HG03066 (cell line): Measurements from ENCODE around the gene ANKRD34C.

Experiments
- ATAC-seq: cut with Tn5 transposase; IDR thresholded peaks from one replicate; pipeline ENCODE4 v1.9.1; 2021; ENCODE audit warnings: low read depth; ENCODE audit not compliant: unreplicated experiment

Gene ANKRD34C

GRCh38 chr15:79282371-79283251 is at the start of gene ANKRD34C:
ANKRD34C (plus strand) TSS chr15:79282722; CDS start chr15:79293285, 10,563 bp downstream.
- ATAC-seq, result no peak

- no peak for ATAC-seq
Observed at GRCh38 chr15:79233236-79233635, 49.3 kb upstream of the ANKRD34C start.

- ATAC-seq, result no peak
Observed at GRCh38 chr15:79240036-79240435, 42.5 kb upstream of the ANKRD34C start.

- no peak for ATAC-seq
Observed at GRCh38 chr15:79243723-79244122, 38.8 kb upstream of the ANKRD34C start.

- ATAC-seq, result no peak
Observed at GRCh38 chr15:79244876-79245275, 37.6 kb upstream of the ANKRD34C start.

- ATAC-seq, result no peak
Observed at GRCh38 chr15:79248183-79248582, 34.3 kb upstream of the ANKRD34C start.

GRCh38 chr15:79257454-79257853 is 25.1 kb upstream of the ANKRD34C start:
- ATAC-seq, result no peak

- no peak for ATAC-seq
Observed at GRCh38 chr15:79261836-79262235, 20.7 kb upstream of the ANKRD34C start.

- ATAC-seq, result no peak
Observed at GRCh38 chr15:79265167-79265566, 17.4 kb upstream of the ANKRD34C start.

GRCh38 chr15:79265987-79266579 is 16.4 kb upstream of the ANKRD34C start:
- no peak for ATAC-seq

GRCh38 chr15:79283252-79284048 is 928 bp downstream of the ANKRD34C start:
- no peak for ATAC-seq

- no peak for ATAC-seq
Observed at GRCh38 chr15:79290642-79291275, 8.2 kb downstream of the ANKRD34C start.

GRCh38 chr15:79292011-79292410 is 9.5 kb downstream of the ANKRD34C start:
- no peak for ATAC-seq

GRCh38 chr15:79294075-79294474 is 11.6 kb downstream of the ANKRD34C start:
- ATAC-seq, result no peak

GRCh38 chr15:79296583-79296982 is 14.1 kb downstream of the ANKRD34C start:
- ATAC-seq, result no peak

- ATAC-seq, result no peak
Observed at GRCh38 chr15:79299126-79299840, 16.8 kb downstream of the ANKRD34C start.

- no peak for ATAC-seq
Observed at GRCh38 chr15:79299841-79300235, 17.3 kb downstream of the ANKRD34C start.

- no peak for ATAC-seq
Observed at GRCh38 chr15:79307251-79307650, 24.7 kb downstream of the ANKRD34C start.

GRCh38 chr15:79308874-79309273 is 26.4 kb downstream of the ANKRD34C start:
- ATAC-seq, result no peak

GRCh38 chr15:79310612-79310984 is 28.1 kb downstream of the ANKRD34C start:
- peak; percentile 40 for ATAC-seq
